NK-92 treated with Interleukin-12 subunit alpha and Interleukin-12 subunit beta, amount 100 ng/mL, for 24 hours (cell line): Measurements from ENCODE around the gene ANKRD22.
A peak's percentile ranks its signal among the peaks of the same experiment; 100 is the strongest.
"Not testable (repeated sequence)": the region's sequence is repeated elsewhere in the genome, so short reads cannot be mapped to it uniquely, and the experiment has no call there.

Experiments used
- DNase-seq: peaks from one replicate; lab custom pipeline; 2025; lab: John Stamatoyannopoulos, UW

ANKRD22 gene

DNA sequence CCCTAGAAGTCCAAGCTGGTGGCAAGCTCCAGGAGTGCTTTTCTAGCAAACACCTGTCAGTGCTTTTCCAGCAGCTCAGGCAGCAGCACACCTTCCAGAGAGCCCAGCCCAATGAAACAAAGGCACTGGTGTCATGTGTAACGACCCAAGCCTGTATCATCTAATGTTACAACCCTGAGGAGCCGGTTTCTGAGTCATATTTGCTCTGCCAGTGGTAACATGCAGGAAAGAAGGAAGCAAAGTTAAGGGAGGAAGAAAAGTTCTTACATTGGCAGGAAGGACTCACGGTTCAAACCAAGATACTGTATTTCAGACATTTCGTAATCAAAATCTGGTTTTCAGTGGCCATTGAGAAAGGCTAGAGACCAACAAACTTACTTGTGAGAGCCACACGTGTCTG, at the start of gene ANKRD22:
ANKRD22 (minus strand) TSS at position 139 of the 400 bp plus-strand sequence. CDS start 237 bp downstream, outside the sequence.
- DNase-seq = no peak

DNA sequence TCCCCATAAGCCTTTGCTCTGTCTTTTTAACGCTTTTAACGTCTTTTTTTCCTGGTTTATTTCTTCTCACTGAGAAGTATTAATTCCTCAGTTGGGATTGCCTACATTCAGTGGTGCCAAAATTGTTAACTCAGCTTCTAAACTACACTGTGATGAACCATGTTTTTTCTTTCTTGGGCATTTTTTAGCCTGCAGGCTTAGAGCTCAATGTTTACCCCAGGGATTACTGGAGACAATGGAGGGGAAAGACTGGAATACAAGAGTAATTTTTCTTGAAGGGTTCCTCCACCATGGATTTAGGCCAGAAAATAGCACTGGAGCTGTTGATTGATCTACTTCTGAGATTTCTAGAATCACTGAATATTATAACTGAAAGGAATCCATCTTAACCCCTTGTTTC, 48.2 kb upstream of the ANKRD22 start:
- no peak for DNase-seq

- DNase-seq = no peak
Measured at GRCh38 chr10:88898727-88899126, 47.1 kb upstream of the ANKRD22 start.

GRCh38 chr10:88896994-88897853, 45.6 kb upstream of the ANKRD22 start:
- DNase-seq = no peak

DNA sequence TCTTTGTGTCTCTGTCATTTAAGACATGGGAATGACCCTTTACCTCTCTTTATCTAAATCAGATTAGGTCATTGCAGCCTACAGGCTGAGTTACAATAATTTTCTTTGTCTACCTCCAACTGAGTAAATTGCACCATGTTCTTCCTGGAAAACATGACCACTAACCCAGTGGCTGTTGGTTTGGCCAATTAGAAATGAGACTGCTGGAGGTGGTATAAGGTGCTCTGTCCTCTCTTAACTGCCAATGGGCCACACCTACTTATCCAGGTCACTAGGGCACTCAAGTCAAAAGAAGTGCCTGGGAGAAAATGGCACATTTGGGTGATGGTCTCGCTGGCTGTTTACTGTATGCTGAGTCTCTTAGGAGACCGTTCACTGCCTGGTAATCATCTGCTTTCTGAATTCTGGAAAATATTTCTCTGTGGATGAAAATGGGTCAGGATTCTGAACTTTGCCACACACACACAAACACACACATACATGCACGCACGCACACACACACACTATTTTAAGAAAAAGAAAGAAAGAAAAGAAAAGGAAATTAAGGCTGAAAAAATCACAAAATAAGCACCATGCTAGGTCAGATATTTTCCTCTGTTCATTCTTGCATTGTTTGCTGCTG, 44.8 kb upstream of the ANKRD22 start:
- DNase-seq = no peak

DNA sequence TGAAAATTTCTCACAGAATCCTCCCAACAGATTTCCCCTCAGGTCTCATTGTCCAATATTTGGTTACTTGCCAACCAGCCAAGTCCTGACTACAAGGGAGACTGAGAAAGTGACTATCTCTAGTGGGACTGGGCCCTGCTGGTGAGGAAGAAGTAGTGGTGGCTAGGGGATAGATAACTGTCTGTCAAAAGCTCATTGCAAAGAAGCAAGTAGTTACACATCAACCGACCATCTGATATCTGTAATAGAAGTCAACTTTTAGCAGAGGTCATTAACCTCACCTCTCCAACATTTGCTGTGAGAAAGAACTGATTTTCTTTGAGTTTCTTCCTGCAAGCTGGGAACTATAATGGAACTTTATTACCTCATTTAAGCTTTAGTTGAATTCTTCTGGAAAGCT, 43.6 kb upstream of the ANKRD22 start:
- no peak for DNase-seq

GRCh38 chr10:88893611-88894010, 42.0 kb upstream of the ANKRD22 start:
- DNase-seq = no peak

DNA sequence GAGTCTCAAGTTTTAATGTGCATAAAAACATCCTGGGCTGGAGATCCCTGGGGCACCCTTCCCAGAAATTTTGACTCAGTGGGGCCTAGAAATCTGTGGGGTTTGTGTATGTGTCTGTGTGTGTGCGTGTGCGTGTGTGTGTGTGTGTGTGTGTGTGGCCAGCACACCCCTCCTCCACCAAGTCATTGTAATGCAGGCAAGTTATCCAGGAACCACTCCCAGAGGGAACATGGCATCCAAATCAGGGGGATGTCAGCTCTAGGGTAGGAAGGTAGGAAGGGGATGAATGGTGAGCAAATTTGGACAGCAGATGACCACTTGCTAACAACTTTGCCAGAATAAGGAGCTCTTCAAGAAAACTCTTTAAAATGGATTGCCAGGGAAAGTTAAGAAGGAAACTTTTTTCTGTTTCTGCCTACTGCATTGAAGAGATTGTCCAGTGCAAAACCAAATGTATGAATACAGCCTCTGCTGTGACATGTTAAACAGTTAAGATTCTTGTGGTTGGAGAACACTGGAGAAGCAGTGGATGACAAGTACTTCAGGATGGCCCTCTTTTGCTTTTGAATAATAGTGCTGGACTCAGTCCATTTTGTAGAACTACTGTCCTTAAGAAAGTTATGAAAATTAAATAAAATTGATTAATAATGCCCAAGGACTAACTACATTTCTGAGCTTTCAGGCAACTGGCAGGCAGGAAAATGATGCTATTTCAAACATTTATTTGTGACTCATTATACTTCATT, 40.8 kb upstream of the ANKRD22 start:
- no peak for DNase-seq

DNA sequence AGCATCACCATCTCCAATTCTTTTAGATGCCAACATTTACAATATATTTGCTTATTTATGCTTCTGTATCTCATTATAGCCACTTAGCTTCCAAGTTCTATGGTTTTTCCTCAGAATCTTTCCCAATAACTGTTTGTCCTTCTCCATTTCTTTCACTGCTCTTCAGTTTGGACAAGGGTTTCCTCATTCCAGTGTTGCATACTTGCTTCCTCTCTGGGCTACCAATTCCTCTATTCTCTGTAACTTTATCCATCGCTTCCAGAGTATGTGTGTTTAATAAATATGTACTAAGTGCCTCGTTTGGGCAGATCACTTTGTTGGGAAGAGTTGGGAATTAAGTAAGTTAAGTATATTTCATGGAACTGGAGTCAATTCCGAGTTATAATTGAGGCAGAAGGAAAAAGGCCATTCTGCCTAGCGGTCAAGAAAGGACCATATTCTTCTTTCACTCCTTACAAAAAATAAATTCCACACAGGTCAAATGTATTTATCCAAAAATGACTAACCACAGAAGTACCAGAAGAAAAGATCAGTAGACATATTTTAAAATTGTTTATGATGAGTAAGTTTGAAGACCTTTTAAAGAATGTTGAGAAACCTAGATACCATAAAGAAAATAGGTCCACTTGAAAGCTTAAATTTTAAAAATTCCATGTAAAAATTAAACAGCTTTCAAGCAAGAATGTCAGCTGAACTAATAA, 39.2 kb upstream of the ANKRD22 start:
- DNase-seq = no peak

DNA sequence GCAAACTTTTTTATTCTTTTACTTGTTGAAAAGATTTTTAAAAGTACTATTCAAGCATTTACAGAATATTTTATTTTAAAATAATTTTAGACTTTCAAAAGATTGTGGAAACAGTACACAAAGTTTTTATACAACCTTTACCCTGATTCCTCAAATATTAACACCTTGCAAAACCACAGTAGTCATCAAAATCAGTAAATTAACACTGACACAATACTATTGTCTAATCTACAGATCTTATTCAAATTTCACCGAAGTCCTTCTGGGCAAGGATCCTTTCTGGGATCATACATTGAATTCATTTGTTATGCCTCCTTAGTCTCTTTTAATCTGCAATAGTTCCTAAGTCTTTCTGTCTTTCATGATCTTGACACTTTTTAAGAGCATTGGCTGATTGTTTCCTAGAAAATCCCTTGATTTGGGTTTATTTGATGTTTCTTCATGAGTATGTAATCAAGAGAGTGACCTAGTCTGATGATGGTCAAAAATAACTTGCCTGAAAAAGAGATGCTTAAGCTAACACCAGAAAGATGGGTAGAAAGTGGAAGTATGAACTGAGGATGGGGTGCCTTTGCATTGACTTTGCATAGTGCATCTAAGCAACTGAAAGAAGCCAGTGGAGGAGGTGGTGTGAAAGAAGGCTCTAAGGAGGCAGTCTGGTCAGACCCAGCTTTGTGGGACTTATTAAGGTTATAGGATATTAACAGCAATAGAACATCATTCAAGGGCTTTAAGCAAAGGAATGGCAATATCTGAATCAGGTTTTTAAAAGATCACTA, 38.1 kb upstream of the ANKRD22 start:
- no peak for DNase-seq

- no peak for DNase-seq
Measured at GRCh38 chr10:88888810-88889445, 37.3 kb upstream of the ANKRD22 start.

GRCh38 chr10:88886557-88886956, 34.9 kb upstream of the ANKRD22 start:
- peak; percentile 3 for DNase-seq

DNA sequence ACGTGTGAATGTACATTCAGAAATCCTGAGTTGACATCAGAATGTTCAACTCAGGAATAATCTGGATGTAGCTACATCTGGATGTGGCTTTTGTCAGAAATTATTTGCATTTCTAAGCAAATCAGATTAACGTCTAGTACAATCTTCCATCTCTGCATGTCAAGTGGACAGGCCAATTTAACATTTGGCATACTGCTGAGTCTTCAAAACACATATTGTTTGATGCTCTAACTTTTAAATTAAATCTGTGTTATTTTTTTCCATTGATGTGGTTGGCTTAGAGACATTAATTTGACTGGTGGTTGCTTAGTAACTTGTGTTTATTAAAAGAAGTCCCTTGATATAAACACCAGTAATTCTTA, 31.8 kb upstream of the ANKRD22 start:
- DNase-seq = no peak

DNA sequence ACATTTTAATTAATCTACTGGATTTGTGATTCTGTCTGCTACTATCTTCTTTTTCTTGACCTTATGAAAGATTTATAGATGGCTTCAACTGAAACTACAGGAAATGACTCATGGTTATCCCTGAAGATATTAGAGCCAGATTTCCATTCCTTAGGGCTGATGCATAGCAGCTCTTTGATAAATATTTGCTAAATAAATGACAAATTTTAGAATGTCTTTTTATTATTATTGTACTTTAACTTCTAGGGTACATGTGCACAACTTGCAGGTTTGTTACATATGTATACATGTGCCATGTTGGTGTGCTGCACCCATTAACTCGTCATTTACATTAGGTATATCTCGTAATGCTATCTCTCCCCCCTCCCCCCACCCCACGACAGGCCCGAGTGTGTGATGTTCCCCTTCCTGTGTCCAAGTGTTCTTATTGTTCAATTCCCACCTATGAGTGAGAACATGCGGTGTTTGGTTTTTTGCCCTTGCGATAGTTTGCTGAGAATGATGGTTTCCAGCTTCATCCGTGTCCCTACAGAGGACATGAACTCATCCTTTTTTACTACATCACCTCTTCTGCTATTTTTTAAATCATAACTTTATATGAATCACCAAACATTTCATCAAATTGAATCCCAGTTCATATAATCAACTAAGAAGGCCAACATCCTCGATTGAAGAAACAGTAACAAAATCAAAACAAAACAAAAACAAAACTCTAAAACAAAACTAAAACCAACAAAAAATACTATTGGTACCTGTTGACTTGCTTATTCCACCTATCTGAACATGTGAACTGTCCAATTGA, 31.2 kb upstream of the ANKRD22 start:
- not testable (repeated sequence) for DNase-seq

GRCh38 chr10:88881922-88882645, 30.4 kb upstream of the ANKRD22 start:
- no peak for DNase-seq

DNA sequence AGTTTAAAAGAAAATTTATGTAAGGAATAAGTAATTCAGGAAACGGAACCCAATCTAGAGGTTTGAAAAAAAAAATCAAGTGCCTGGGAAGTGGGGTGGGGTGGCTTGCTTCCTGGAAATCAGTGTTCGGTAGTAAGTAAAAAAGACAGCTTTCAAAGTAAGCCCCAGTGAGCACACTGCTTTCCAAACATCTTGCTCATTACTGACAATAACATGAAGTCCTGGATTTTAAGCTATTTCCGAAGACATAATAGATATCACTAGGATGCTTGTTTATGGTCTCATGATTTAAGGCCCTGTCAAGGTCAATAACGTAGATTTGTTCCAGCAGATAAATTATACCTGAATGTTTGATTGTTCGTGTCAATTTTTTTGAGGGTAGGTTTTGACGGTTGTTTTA, 29.7 kb upstream of the ANKRD22 start:
- no peak for DNase-seq

GRCh38 chr10:88880282-88881076, 28.8 kb upstream of the ANKRD22 start:
- peak; percentile 92 for DNase-seq

- DNase-seq = peak; percentile 86
Measured at GRCh38 chr10:88879534-88880281, 28.1 kb upstream of the ANKRD22 start, which contains the start of gene STAMBPL1. TSS of gene STAMBPL1 (plus strand) at chr10:88880245. CDS start at chr10:88901709, 21,464 bp downstream.
